NCI-H510A treated with DMSO at 0.1 percent for 48 hours (cell line): ENCODE results near the gene SNAPIN.
A peak's percentile ranks its signal among the peaks of the same experiment; 100 is the strongest.

Experiments
- DNase-seq: peaks from one replicate; lab custom pipeline; 2025; lab: John Stamatoyannopoulos, UW

Gene SNAPIN

GRCh38 chr1:153678519-153679336 lies 20.2 kb downstream of the SNAPIN start, which contains the start of gene NPR1:
Gene NPR1, plus strand, starts transcription at chr1:153678688. Its CDS starts 421 bp downstream, at chr1:153679109.
- DNase-seq, result peak; percentile 10

DNA sequence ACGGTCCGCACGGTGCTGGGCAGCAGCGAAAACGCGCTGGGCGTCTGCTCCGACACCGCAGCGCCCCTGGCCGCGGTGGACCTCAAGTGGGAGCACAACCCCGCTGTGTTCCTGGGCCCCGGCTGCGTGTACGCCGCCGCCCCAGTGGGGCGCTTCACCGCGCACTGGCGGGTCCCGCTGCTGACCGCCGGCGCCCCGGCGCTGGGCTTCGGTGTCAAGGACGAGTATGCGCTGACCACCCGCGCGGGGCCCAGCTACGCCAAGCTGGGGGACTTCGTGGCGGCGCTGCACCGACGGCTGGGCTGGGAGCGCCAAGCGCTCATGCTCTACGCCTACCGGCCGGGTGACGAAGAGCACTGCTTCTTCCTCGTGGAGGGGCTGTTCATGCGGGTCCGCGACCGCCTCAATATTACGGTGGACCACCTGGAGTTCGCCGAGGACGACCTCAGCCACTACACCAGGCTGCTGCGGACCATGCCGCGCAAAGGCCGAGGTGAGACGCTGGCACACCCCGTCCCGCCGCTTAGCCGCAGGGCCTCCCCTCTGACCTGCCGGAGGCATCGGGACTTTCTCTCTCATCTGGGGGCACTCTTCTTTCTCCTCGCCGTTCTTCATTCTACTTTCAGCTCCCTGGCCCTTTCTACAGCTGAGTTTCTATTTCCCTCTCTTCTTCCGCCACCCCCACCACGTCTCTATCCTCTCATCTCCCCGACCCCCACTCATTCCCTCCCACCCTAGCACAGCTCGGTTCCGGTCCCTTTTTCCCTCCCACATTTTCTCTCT lies 21.0 kb downstream of the SNAPIN start:
- DNase-seq, result no peak

DNA sequence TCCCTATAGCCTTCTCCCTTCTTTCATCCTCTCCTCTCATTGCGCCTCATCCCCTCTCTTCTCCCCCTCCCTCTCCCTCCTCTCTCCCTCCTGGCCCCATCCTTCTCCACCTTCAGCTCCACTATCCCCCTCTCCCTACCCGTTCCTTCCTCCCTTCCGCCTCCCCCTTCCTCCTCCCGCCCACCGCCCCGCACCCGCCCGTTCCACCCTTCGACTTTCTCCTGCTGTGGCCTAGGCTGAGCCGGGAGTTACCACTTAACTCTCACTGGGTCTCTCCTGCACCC lies 21.6 kb downstream of the SNAPIN start:
- DNase-seq, result no peak

GRCh38 chr1:153682730-153683129 lies 24.2 kb downstream of the SNAPIN start:
- no peak for DNase-seq

- no peak for DNase-seq
Measured at GRCh38 chr1:153683854-153684253, 25.4 kb downstream of the SNAPIN start.

- no peak for DNase-seq
Measured at GRCh38 chr1:153684892-153685291, 26.4 kb downstream of the SNAPIN start.

GRCh38 chr1:153685544-153686340 lies 27.2 kb downstream of the SNAPIN start:
- no peak for DNase-seq

GRCh38 chr1:153687346-153688125 lies 29.0 kb downstream of the SNAPIN start:
- no peak for DNase-seq

GRCh38 chr1:153688276-153688675 lies 29.8 kb downstream of the SNAPIN start:
- DNase-seq, result no peak

- DNase-seq, result no peak
Measured at GRCh38 chr1:153688736-153689328, 30.3 kb downstream of the SNAPIN start.

DNA sequence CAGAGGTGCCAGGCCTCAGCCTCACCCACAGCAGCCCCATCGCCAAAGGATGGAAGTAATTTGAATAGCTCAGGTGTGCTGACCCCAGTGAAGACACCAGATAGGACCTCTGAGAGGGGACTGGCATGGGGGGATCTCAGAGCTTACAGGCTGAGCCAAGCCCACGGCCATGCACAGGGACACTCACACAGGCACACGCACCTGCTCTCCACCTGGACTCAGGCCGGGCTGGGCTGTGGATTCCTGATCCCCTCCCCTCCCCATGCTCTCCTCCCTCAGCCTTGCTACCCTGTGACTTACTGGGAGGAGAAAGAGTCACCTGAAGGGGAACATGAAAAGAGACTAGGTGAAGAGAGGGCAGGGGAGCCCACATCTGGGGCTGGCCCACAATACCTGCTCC lies 35.0 kb downstream of the SNAPIN start:
- no peak for DNase-seq

GRCh38 chr1:153696741-153697140 lies 38.2 kb downstream of the SNAPIN start:
- DNase-seq, result no peak

GRCh38 chr1:153697191-153698019 lies 38.9 kb downstream of the SNAPIN start:
- DNase-seq, result no peak

- no peak for DNase-seq
Measured at GRCh38 chr1:153698020-153698922, 39.8 kb downstream of the SNAPIN start.

GRCh38 chr1:153698923-153699714 lies 40.6 kb downstream of the SNAPIN start:
- no peak for DNase-seq

- DNase-seq, result no peak
Measured at GRCh38 chr1:153699768-153700167, 41.3 kb downstream of the SNAPIN start.

GRCh38 chr1:153705484-153705883 lies 47.0 kb downstream of the SNAPIN start:
- DNase-seq, result no peak

GRCh38 chr1:153711026-153711425 lies 52.5 kb downstream of the SNAPIN start:
- no peak for DNase-seq
